HepG2 (cell line): ENCODE data around the gene ABCB4.

Experiments used
- ESRRA ChIP-seq: sonication (generic); formaldehyde crosslinking; IDR thresholded peaks from 2 replicates; pipeline ENCODE4 v1.5.1; 2020; ENCODE audit warnings: mild to moderate bottlenecking, low read depth, missing genetic modification reagents
- ETS1 ChIP-seq: sonication (generic); formaldehyde crosslinking; IDR thresholded peaks from 2 replicates; pipeline ENCODE4 v1.4.0; 2020; ENCODE audit warnings: missing genetic modification reagents
- ZBTB8A ChIP-seq: sonication (generic); formaldehyde crosslinking; IDR thresholded peaks from 2 replicates; pipeline ENCODE4 v1.4.0; 2020; ENCODE audit warnings: mild to moderate bottlenecking, low read depth, missing genetic modification reagents, borderline replicate concordance
- TF ChIP-seq, protein P1 (sequence below): sonication (generic); formaldehyde crosslinking; IDR thresholded peaks from 2 replicates; pipeline ENCODE4 v1.4.0; 2020; ENCODE audit warnings: missing genetic modification reagents, borderline replicate concordance
- TF ChIP-seq, protein P2 (sequence below): sonication (generic); formaldehyde crosslinking; IDR thresholded peaks from 2 replicates; pipeline ENCODE4 v1.5.0; 2020; ENCODE audit warnings: mild to moderate bottlenecking, missing genetic modification reagents, moderate library complexity

- TF ChIP-seq ETS1 (CRISPR knock-in tag) (no peak), ESRRA (CRISPR knock-in tag) (no peak), ZBTB8A (no peak)
- TF ChIP-seq, protein P1, sequence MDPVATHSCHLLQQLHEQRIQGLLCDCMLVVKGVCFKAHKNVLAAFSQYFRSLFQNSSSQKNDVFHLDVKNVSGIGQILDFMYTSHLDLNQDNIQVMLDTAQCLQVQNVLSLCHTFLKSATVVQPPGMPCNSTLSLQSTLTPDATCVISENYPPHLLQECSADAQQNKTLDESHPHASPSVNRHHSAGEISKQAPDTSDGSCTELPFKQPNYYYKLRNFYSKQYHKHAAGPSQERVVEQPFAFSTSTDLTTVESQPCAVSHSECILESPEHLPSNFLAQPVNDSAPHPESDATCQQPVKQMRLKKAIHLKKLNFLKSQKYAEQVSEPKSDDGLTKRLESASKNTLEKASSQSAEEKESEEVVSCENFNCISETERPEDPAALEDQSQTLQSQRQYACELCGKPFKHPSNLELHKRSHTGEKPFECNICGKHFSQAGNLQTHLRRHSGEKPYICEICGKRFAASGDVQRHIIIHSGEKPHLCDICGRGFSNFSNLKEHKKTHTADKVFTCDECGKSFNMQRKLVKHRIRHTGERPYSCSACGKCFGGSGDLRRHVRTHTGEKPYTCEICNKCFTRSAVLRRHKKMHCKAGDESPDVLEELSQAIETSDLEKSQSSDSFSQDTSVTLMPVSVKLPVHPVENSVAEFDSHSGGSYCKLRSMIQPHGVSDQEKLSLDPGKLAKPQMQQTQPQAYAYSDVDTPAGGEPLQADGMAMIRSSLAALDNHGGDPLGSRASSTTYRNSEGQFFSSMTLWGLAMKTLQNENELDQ (CRISPR knock-in tag): no peak
- TF ChIP-seq, protein P2, sequence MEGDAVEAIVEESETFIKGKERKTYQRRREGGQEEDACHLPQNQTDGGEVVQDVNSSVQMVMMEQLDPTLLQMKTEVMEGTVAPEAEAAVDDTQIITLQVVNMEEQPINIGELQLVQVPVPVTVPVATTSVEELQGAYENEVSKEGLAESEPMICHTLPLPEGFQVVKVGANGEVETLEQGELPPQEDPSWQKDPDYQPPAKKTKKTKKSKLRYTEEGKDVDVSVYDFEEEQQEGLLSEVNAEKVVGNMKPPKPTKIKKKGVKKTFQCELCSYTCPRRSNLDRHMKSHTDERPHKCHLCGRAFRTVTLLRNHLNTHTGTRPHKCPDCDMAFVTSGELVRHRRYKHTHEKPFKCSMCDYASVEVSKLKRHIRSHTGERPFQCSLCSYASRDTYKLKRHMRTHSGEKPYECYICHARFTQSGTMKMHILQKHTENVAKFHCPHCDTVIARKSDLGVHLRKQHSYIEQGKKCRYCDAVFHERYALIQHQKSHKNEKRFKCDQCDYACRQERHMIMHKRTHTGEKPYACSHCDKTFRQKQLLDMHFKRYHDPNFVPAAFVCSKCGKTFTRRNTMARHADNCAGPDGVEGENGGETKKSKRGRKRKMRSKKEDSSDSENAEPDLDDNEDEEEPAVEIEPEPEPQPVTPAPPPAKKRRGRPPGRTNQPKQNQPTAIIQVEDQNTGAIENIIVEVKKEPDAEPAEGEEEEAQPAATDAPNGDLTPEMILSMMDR (CRISPR knock-in tag): no peak
Observed at GRCh38 chr7:87391020-87391701, 84.3 kb downstream of the ABCB4 start.
